Measurements from ENCODE around the gene FOXN3. TPM values are rescaled to one million over a fixed set of nuclear protein-coding genes. Genes with fewer than 3 reads are reported as not detected.

FOXN3 gene
- total and polyA plus RNA-seq, 10 of the 15 experiments (the other 5 are each of a cell fraction or from before 2014, with no cell fraction given) = 4.5 to 68.9 (median 29.7) TPM

DNA sequence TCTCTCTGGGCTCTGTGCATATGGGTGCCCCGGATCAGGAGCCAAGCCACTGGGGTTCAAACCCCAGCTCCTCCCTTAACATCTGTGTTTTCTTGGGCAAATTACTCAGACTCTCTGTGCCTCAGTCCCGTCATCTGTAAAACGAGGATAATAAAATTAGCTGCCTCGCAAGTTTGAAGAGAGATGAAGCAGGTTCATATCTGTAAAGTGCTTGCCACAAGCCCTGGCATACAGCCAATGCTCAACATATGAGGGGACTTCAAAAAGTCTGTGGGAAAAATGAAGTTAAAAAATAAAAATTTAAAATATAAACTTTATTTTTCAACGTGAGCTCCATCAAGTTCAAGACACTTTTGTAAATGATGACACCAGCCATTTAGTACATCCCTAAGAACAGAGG is 276.7 kb downstream of the FOXN3 start (continued):
- TF ChIP-seq CTCF (IDR thresholded peaks at IDR 0.05 in 2 of 3, conservative IDR thresholded peaks at IDR 0.05 in 1 of 3; ENCODE audit: control insufficient read depth in 2 of 3, extremely low read depth in 1 of 3, insufficient read depth in 1 of 3, low read depth in 3 of 3, low read length in 3 of 3) (no peak), SMC3 (IDR thresholded peaks at IDR 0.05; ENCODE audit: borderline replicate concordance, low read length) (no peak), CBX3 (IDR thresholded peaks at IDR 0.05; ENCODE audit: borderline replicate concordance, low read depth) (no peak), MAX (IDR thresholded peaks at IDR 0.05; ENCODE audit: low read depth, low read length) (no peak)

DNA sequence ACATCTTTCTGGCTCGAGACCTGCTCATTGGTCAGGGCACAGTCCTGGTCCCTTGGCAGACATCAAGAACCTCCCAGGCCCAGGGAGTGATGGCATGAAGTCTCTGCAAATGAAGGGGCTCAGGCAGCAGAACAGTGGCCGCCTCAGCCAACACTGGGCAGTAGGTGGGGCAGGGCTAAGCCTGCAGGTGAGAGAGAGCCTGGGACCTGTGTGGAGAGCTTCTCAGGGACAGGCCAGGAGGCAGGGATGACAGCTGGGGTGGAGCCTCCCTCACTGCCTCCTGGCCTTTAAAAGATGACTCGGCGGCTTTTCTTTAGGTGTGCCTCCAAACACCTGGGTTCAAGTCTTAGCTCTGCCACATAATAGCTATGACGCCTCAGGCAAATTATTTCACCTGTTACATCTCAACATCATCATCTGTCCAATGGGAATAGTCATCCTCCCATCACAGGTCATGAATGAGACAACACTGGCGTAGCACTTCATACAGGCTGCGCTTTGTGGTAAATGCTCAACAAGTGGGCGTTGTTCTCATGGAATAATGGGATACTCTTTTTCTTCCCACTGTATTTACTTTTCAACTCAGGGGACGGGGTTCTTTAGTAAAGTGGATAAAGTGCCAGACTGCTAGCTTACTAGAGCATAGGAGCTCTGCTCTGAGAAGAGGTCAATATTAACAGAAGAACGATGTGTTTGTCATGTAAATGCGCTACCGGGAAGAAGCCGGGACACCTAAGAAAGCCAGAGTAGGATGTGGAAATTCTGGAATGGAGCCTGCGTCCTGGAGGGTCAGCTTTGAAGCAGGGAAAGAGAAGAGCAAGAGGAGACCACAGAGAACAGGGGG is 277.4 kb downstream of the FOXN3 start:
- POLR2A ChIA-PET = no interaction called here
- intact Hi-C loops (cut with micrococcal nuclease; ENCODE audit: unreplicated experiment) (no loop called here), in situ Hi-C loops (cut with MboI) (no loop called here)
- H3K36me3 ChIP-seq (ENCODE audit: control insufficient read depth in 2 of 2, insufficient read depth in 2 of 2, low read length in 1 of 2) = no peaks in the 10 kb centered on the region
- H3K27me3 ChIP-seq (replicated peaks in 1 of 2; ENCODE audit: control insufficient read depth in 2 of 2, insufficient read depth in 2 of 2, low read length in 1 of 2) = no peaks in the 10 kb centered on the region
- RAD21 ChIA-PET (ENCODE audit: unreplicated experiment) = no interaction called here
- H3K27ac ChIP-seq (ENCODE audit: control insufficient read depth, insufficient read depth) = no peak overlapping the region
- BruUV-seq (replicated peaks) = no TSS peak
- H2AFZ ChIP-seq (ENCODE audit: control insufficient read depth, low read depth, low read length) = no peak overlapping the region
- no peak overlapping the region for H3K9ac ChIP-seq (ENCODE audit: control insufficient read depth, insufficient read depth, low read length)
- no peak for DNase-seq (ENCODE audit: low read depth, low spot score)
- ATAC-seq = no peak
- SMC1A ChIA-PET (ENCODE audit: uncharacterized antibody, unreplicated experiment) = interaction anchor here (1.1 kb wide), 1 partner anchor 26 kb away, joined by 3 read pairs; no protein-coding TSS in a partner anchor
- CTCF ChIA-PET = interaction anchor here (0.8 kb wide), 1 partner anchor 37 kb away, joined by 3 read pairs; no protein-coding TSS in a partner anchor
- no peaks in the 10 kb centered on the region for H3K79me2 ChIP-seq (ENCODE audit: control insufficient read depth, insufficient read depth, low read length)
- no peaks in the 10 kb centered on the region for H3K4me1 ChIP-seq (ENCODE audit: control insufficient read depth, insufficient read depth, low read length)
- H4K20me1 ChIP-seq (ENCODE audit: control insufficient read depth, insufficient read depth) = no peaks in the 10 kb centered on the region
- FAIRE-seq = no peak
- TF ChIP-seq IRF4 (IDR thresholded peaks at IDR 0.05; ENCODE audit: low read depth, low read length) (no peak), SIX5 (IDR thresholded peaks at IDR 0.05; ENCODE audit: low read depth, low read length, severe bottlenecking) (no peak), STAT1 (conservative IDR thresholded peaks at IDR 0.05) (no peak), ASH2L (IDR thresholded peaks at IDR 0.05; ENCODE audit: borderline replicate concordance, low read depth) (no peak), SMAD1 (IDR thresholded peaks at IDR 0.05; ENCODE audit: low read depth, partially characterized antibody) (no peak), CBX5 (IDR thresholded peaks at IDR 0.05; ENCODE audit: low read depth) (no peak), CBX3 (IDR thresholded peaks at IDR 0.05; ENCODE audit: borderline replicate concordance, low read depth) (no peak), CTCF (IDR thresholded peaks at IDR 0.05 in 2 of 3, conservative IDR thresholded peaks at IDR 0.05 in 1 of 3; ENCODE audit: control insufficient read depth in 2 of 3, extremely low read depth in 1 of 3, insufficient read depth in 1 of 3, low read depth in 3 of 3, low read length in 3 of 3) (no peak), KDM1A (IDR thresholded peaks at IDR 0.05; ENCODE audit: borderline replicate concordance) (no peak)
- H3K9me3 ChIP-seq (replicated peaks; ENCODE audit: control insufficient read depth, insufficient read depth, low read length) = no peaks in the 10 kb centered on the region; the same call in 2 of the 3 replicates
- no peak overlapping the region for H3K4me3 ChIP-seq
- 63% methylated on average over 14 of the region's 14 CpGs for WGBS (ENCODE audit: insufficient coverage, insufficient replicate concordance, low lambda C conversion rate, missing lambda C conversion rate)
- H3K4me2 ChIP-seq (ENCODE audit: control insufficient read depth, insufficient read depth) = no peak overlapping the region
